ENCODE measurements around the gene MACROD2.

DNA sequence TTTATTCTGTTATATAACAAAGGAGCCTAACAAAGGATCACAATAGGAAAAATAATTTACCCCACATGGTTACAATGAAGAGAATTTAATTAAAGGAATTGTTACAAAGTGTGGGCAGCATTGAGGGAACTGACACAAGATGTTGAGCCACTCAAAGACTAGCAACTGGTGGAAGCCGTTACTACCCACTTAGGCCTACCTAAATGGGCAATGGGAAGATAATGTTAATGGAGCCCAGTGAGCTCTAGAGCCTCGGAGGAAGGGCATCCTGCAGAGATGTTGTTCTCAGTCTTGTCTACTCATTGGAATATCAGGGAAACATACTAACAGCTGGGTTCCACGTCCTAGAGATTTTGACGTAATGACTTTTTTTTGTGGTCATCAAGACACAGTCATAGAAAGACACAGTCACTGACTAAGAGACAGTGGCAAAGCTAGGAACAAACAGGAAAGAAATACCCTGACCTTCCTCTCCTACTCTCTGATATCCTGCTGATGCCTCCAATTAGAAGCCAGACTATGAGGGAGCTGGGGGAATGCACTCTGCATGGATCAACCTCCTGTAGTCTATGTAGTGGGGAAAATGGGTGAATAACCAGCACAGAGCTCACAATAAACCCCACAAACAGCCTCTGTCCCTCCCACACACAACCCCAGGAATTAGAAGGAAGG is 865.8 kb downstream of the MACROD2 start:
- no peak for TF ChIP-seq POLR2A (IDR thresholded peaks at IDR 0.05)
- TF ChIP-seq, protein P1, sequence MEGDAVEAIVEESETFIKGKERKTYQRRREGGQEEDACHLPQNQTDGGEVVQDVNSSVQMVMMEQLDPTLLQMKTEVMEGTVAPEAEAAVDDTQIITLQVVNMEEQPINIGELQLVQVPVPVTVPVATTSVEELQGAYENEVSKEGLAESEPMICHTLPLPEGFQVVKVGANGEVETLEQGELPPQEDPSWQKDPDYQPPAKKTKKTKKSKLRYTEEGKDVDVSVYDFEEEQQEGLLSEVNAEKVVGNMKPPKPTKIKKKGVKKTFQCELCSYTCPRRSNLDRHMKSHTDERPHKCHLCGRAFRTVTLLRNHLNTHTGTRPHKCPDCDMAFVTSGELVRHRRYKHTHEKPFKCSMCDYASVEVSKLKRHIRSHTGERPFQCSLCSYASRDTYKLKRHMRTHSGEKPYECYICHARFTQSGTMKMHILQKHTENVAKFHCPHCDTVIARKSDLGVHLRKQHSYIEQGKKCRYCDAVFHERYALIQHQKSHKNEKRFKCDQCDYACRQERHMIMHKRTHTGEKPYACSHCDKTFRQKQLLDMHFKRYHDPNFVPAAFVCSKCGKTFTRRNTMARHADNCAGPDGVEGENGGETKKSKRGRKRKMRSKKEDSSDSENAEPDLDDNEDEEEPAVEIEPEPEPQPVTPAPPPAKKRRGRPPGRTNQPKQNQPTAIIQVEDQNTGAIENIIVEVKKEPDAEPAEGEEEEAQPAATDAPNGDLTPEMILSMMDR (IDR thresholded peaks at IDR 0.05), result no peak
- no peak for TF ChIP-seq POLR2AphosphoS5 (IDR thresholded peaks at IDR 0.05)
- no peak for TF ChIP-seq EP300 (IDR thresholded peaks at IDR 0.05)

All from suprapubic skin (tissue), 4 donors.